ENCODE measurements around the gene CDK5RAP1.

GRCh38 chr20:33387177-33387576 lies 14.1 kb downstream of the CDK5RAP1 start:
- TF ChIP-seq, protein P1, sequence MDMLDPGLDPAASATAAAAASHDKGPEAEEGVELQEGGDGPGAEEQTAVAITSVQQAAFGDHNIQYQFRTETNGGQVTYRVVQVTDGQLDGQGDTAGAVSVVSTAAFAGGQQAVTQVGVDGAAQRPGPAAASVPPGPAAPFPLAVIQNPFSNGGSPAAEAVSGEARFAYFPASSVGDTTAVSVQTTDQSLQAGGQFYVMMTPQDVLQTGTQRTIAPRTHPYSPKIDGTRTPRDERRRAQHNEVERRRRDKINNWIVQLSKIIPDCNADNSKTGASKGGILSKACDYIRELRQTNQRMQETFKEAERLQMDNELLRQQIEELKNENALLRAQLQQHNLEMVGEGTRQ (IDR thresholded peaks at IDR 0.05; ENCODE audit: low read depth, low read length) = no peak
- TF ChIP-seq MAZ (IDR thresholded peaks at IDR 0.05; ENCODE audit: borderline replicate concordance, low read depth, low read length) (no peak), CTCF (conservative IDR thresholded peaks at IDR 0.05; ENCODE audit: low read depth, low read length) (no peak)

Measured in IMR-90 (cell line).